Ectodermal cell (in vitro differentiated cells): Measurements from ENCODE around the gene MARCHF3.

Source experiments
- H3K27ac ChIP-seq: 2 replicates; pipeline ENCODE4 v1.7.0; 2013; ENCODE audit warnings: mild to moderate bottlenecking, low read depth, low read length; ENCODE audit not compliant: insufficient read depth, poor library complexity, severe bottlenecking
- H3K27me3 ChIP-seq: 2 replicates; pipeline ENCODE4 v1.7.0; 2013; ENCODE audit warnings: mild to moderate bottlenecking, low read length; ENCODE audit not compliant: insufficient read depth, control insufficient read depth, poor library complexity, severe bottlenecking
- H3K36me3 ChIP-seq: one replicate; pipeline ENCODE4 v1.7.0; 2013; ENCODE audit warnings: low read length; ENCODE audit not compliant: control insufficient read depth, insufficient read depth
- H3K4me1 ChIP-seq: one replicate; pipeline ENCODE4 v1.7.0; 2013; ENCODE audit warnings: low read length; ENCODE audit not compliant: control insufficient read depth, insufficient read depth
- H3K4me3 ChIP-seq: 2 replicates; pipeline ENCODE4 v1.7.0; 2013; ENCODE audit warnings: low read depth, low read length, control low read depth; ENCODE audit not compliant: insufficient read depth
- H3K9me3 ChIP-seq: 2 replicates; pipeline ENCODE4 v1.7.0; 2013; ENCODE audit warnings: mild to moderate bottlenecking, low read length, moderate library complexity; ENCODE audit not compliant: control insufficient read depth
- WGBS, 2 experiments: methylation state at CpG; one replicate each; pipeline ENCODE4 v1.1.7; 2013; ENCODE audit warnings: missing lambda C conversion rate in 2 of 2; 5-methylcytosine and 5-hydroxymethylcytosine counted together

The MARCHF3 gene

DNA sequence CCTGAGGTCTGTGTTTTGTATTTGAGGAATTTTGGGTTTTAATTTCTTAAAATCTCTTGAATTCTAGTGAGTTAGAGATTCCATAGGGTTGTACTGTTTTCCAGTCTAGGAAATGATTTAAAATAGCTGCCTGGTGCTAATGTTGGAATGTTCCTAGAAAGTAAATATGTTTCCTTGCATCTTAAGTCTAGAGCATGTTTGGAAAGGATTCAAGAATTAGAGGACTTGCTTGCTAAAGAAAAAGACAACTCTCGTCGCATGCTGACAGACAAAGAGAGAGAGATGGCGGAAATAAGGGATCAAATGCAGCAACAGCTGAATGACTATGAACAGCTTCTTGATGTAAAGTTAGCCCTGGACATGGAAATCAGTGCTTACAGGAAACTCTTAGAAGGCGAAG lies 211.6 kb downstream of the MARCHF3 start:
- no peak overlapping the region for H3K4me3 ChIP-seq
- peaks cover 51% of the 10 kb centered on the region for H3K36me3 ChIP-seq
- 92 to 96% methylated on average over 4 of the region's 4 CpGs for WGBS, 2 experiments
- H3K27me3 ChIP-seq, result no peaks in the 10 kb centered on the region
- H3K4me1 ChIP-seq, result no peaks in the 10 kb centered on the region
- no peak overlapping the region for H3K27ac ChIP-seq
- no peaks in the 10 kb centered on the region for H3K9me3 ChIP-seq
